ENCODE measurements around the gene USP35.
"Not testable (repeated sequence)": the region's sequence is repeated elsewhere in the genome, so short reads cannot be mapped to it uniquely, and the experiment has no call there.

The USP35 gene

DNA sequence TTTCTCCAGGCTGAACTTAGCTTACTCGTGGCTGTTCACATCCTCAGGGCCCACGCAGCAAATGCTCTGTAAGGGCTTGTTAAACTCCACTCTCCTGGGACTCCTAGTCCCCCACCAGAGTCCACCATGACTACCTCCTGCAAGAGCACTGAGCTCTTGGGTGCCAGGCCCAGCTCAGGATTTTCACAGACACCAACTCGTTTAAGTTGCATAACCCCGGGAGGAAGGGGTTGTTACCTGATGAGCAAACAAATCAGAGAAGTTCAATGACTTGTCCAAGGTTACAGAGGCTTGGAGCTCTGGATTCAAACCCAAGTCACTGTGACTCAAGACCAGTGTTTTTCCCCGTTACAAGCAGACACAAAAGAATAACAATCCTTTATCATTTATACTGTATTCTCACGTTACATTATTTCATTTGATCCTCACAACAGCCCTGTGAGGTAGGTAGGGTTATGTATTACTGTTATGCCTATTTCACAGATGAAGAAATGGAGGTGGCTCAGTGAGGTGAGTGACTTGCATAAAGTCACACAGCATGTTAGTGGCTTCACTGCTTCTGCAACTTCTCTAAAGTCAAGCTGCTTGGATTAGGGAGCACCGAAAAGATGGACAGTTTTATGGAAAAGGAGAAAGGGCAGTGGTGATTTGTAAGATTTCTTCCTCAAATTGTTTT lies 17.7 kb upstream of the USP35 start:
- peak; percentile 44 for DNase-seq (ENCODE audit: low read depth)

DNA sequence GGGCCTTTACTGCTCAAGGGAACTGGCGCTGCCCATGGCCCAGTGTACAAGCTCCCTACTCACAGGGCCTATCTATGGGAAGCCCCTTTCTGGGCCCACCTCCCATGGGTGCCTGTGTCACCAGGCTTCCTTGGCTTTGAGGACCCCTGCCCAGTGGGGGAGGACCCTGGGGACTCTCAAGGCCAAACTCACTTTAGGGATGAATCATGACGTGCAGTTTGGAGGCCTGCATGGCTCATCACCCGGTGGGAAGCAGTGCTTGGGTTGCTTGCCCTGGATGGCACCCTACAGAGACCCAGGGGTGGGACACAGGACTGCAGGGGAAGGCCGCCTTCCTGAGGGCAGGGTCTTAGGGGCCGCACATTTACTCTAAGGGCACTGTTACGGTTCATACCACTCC lies 16.8 kb upstream of the USP35 start:
- DNase-seq (ENCODE audit: low read depth) = no peak

DNA sequence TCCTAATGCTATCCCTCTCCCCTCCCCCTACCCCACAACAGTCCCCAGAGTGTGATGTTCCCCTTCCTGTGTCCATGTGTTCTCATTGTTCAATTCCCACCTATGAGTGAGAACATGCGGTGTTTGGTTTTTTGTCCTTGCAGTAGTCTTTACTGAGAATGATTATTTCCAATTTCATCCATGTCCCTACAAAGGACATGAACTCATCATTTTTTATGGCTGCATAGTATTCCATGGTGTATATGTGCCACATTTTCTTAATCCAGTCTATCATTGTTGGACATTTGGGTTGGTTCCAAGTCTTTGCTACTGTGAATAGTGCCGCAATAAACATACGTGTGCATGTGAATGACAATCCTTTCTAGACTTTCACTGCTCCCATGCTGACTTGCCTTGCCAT lies 12.9 kb upstream of the USP35 start:
- DNase-seq (ENCODE audit: low read depth) = not testable (repeated sequence)

DNA sequence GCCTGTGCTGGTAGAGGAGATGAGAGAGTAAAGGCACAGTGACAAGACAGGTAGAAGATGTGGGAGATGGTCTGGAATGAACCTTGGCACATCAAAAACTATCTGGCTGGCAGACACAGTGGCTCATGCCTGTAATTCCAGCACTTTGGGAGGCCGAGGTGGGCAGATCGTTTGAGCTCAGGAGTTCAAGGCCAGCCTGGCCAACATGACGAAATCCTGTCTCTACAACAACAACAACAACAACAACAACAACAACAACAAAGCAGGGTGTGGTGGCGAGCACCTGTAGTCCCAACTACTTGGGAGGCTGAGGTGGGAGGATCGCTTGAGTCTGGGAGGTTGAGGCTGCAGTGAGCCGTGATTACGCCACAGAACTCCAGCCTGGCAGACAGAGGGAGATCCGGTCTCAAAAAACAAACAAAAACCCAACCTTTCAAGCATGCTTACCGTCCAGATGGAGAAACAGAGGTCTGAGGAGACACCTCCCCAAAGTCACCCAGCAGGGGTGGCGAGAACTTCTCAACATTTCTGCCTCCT lies 12.0 kb upstream of the USP35 start:
- no peak for DNase-seq (ENCODE audit: low read depth)

DNA sequence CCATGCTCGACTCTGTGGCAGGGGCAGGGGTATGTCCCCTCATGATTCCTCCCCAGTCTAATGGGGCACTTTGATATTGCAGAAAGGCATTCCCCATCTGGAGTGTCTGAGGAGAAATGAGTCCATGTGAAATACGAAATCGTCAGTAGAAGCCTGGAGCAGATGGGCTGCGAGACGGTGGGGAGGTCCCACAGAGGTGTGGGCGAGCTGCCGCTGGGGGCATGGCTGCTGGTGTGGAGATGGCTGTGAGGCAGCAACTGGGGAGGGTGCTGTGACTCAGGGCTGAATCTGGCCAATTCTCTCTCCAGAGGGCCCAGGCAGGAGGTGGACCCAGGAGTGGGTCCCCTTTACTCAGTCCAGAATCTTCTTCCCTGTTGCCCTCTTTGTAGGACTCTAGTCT lies 11.5 kb upstream of the USP35 start:
- no peak for DNase-seq (ENCODE audit: low read depth)

DNA sequence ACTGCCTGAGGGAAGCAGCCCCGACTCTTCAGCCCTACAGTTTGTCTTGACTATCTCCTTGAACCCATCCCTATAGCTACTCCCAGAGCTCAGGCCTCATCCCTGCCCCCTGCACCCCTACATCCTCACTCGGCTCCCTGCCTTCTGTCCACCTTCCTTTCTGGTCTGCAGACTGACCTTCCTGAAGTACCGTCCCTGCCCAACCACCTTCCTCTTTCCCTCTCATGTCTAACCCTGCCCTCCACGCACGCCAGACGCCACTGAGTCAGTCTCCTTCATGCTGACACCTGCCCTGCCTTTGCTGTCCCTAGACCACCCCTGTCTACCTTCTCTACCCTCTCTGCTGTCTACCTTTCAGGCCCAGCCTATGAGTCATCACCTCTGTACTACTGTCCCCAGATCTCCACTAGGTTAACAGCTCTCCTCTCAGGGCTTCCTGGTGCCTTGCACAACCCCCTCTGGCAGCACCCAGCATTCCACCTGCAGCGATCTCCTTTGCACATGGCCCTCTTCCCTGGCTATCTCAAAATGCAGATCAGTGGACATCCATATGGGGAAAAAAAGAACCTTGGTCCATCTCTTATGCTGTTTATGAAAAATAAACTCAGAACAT lies 9.2 kb upstream of the USP35 start:
- DNase-seq (ENCODE audit: low read depth) = peak; percentile 23

DNA sequence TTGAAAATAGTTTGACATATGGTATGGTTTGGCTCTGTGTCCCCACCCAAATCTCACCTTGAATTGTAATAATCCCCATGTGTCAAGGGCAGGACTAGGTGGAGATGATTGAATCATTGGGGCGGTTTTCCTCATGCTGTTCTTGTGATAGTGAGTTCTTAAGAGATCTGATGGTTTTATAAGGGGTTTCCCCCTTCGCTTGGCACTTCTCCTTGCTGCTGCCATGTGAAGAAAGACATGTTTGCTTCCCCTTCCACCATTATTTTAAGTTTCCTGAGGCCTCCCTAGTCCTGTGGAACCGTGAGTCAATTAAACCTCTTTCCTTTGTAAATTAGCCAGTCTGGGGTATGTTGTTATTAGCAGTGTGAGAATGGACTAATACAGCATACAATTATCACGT lies 8.0 kb upstream of the USP35 start:
- DNase-seq (ENCODE audit: low read depth) = no peak

DNA sequence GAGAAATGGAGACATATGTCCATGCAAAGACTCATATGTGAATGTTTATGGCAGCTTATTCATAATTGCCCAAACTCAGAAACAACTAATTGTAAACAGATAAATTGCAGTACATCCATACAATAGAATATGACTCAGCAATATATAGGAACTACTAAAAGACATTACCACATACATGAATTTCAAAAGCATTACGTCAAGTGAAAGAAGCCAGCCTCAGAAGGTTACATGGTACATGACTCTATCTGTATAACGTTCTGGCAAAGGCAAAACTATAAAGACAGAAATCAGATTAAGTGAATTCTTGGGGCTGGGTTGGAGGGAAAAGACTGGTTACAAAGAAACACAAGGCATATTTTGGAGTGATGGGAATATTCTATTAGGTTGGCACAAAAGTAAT lies 7.5 kb upstream of the USP35 start:
- peak; percentile 79 for DNase-seq (ENCODE audit: low read depth)

DNA sequence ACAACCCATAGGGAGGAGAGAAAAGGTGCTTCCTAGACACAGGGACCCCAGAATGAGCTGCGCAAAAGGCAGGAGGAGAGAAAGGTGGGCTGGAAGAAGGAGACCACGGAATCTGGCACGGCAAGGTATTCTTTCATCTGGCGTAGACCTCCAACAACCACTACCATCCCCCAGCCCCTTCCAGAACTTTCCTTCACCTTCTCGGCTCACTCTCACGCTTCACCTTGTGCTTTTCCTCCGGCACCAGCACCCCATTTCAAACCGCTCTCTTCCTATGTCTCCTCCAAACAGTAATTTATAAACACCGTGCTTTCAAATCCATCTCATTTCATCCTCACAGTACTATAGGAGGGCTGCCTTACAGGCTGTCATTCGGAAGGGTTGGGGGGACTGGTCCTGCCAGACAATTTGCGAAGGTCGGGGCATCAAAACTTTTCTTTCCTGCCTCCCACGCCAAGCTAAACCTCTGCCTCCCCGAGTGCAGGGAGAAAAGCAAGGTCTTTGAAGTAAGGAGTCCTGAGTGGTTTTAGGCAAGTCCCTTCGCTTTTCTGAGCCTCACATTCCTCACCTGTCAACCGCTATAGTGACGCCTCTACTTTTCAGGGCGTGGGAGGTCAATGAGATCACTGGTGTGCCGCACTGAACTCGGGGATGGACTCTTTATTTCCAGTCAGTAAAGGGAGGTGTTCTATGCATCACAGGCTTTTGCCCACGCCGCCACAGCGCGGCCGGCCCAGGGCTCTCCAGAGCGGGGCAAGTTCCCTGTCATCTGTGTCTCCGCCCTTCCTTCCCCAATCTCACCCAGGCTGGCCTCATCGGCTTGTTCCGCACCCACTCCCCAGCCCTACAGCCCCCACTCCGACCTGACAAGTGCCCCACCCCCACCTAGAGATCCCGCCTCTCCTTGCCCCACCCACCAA lies 1.1 kb upstream of the USP35 start:
- DNase-seq (ENCODE audit: low read depth) = peak; percentile 49

DNA sequence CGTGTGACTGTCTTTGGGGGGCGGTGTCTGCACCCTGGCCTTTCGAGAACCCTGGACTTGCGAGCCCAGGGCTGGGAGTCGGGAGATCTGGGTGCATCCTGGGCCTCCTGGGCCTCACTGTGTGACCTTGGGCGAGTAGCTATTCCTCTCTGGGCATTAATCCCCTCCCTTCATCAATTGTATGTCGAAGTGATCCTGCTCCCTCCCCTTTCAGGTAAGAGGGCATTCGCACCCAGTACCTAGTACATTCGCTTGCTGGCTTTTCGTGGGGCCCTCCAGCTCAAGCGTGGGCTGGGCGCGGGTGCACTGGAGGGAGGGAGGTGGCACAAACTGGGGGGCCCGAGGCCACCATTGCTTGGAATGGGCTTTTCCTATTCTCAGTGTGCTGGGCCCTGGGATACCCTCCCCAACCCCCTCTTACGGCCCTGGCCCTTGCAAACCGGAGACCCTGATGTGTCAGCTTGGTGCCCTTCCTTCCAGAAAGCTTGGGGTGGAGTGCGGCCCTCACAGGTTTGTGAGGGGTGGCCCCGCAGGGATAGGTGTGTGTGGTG lies 530 bp downstream of the USP35 start:
- DNase-seq (ENCODE audit: low read depth) = no peak

DNA sequence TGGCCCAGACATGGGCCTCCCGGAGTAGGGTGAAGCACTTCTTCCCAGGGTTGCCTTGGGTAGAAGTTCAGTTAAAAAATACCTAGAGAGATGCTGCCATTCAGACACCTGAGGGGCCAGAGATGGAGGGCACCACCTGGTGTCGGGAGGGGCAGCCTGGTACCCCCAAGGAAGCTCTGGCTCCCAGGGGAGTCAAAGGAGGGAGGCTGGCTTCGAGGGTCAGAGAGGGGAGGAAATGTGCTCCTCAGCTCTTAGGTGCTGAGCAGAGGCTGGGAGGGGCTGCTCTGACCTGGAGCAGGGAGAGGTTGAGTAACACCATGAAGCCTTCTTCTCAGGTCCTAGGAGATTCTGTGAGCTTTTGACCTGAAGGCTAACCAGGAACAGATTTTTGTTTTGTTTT lies 1.1 kb downstream of the USP35 start:
- no peak for DNase-seq (ENCODE audit: low read depth)

DNA sequence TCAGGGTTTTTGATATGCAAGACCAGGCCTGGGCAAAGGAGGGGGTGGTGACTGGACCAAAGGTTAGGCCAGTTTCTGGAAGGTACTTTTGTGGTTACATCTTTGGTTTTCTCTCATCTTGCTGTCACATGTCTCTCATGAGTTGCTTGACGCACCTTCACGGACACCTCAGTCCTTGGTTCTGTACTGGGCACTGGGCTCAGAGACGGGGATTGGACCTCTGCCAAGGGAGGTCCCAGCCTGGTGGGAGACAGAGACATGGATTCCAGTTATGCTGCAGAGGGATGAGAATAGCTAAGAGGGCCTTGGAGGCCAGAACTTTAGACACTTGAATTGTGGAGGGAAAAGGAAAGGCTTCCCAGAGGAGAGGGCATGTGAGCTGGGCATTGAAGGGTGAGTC lies 1.7 kb downstream of the USP35 start:
- DNase-seq (ENCODE audit: low read depth) = no peak

DNA sequence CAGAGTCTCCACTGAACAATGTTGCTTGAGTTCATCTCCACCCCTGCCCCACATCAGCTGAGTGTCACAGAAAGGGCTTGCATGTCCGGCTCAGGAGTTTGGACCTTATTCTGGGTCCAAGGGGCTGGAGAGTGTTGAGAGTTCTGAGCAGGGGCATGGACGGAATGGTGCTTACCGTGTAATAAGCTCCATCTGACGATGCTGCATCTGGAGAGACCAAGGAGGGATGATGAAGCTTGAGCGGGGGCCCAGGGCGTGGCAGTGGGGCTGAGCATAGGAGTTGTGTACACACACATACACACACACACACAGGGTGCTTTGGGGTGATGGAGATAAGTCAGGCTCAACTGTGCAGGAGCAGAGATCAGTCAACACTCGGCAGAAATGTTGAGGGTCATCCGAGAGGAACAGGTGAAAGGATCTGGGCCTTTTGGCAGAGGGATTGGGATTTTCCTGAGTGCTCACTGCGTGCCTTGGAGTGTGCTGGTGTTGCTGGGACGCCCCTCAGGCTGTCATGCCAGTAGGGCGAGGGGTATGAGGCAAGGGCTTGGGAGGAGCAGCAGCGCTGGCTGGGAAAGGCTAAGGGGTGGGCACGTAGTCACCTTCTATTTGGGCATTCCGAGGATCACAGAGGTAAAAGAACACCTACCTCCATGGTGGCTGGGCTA lies 2.3 kb downstream of the USP35 start:
- no peak for DNase-seq (ENCODE audit: low read depth)

DNA sequence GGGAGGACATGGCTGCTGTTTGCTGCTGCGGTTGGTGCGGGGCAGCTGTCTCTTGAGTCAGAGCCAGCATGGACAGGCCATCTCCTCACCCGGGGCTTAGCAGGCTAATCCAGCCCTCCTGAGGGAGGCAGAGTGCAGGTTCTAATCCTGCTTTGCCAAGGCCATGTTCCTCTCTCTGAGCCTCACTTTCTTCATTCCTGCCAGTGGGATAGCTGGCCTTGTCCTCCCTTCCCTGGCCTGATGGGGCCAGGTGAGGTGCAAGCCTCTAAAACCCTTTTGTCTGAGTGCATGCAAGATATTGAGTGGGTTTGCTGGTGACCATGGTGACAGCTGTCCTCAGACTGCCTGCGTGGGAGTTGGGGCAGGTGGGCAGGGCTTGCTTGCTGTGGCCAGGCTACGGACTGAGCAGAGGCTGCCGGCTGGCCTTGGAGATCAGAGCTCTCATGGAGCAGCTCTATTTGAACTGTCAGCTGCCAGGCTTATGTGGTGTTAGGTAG lies 3.6 kb downstream of the USP35 start:
- DNase-seq (ENCODE audit: low read depth) = no peak

DNA sequence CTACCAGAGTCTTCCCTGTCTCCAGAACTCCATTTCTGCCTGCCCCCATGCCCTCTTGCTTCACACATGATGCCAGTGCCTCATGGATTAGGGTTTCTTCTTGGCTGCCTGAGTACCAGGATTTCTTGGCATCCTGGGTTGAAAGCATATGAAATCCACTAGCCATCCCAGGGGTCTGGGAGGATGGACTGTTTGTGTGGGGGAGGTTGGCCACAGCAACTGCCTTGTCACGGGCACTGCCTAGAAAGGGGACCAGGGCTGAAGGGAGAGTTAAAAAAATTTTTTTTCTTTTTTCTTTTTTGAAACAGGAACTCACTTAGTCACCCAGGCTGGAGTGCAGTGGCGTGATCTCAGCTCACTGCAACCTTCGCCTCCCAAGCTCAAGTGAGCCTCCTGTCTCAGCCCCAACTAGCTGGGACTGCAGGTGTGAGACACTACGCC lies 4.2 kb downstream of the USP35 start:
- no peak for DNase-seq (ENCODE audit: low read depth)

DNA sequence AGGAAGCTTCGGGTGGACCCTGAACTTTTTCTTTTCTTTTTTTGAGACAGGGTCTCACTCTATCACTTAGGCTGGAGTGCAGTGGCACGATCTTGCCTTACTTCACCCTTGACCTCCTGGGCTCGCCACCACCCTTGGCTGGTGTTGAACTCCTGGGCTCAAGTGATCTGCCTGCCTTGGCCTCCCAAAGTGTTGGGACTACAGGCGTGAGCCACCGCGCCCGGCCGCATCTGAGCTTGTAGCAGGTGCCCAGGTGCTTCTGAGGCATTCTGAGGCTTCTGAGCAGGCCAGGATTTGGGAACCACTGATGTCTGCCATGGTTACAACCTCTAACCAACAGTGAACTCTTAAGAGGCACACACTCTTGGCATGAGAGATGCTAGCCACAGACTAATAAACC lies 5.1 kb downstream of the USP35 start:
- no peak for DNase-seq (ENCODE audit: low read depth)

DNA sequence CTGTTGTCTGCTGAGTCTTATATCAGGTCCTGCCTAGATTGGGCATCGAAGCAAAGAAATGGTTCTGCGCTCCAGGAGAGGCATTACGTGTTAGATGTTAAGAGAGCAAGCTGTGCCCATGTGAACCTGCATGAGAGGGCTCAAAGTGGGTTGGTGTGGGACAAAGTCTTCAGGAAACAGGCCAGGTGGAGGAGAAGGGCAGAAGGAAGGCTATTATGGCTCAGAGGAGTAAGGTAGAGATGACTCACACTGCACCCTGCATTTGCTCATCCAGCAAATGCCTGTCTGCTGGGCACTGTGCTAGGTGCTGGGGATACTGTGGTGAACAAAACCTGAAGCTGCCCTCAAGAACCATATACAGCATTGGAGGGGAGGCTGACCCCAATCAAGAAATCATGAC lies 5.8 kb downstream of the USP35 start:
- DNase-seq (ENCODE audit: low read depth) = no peak

DNA sequence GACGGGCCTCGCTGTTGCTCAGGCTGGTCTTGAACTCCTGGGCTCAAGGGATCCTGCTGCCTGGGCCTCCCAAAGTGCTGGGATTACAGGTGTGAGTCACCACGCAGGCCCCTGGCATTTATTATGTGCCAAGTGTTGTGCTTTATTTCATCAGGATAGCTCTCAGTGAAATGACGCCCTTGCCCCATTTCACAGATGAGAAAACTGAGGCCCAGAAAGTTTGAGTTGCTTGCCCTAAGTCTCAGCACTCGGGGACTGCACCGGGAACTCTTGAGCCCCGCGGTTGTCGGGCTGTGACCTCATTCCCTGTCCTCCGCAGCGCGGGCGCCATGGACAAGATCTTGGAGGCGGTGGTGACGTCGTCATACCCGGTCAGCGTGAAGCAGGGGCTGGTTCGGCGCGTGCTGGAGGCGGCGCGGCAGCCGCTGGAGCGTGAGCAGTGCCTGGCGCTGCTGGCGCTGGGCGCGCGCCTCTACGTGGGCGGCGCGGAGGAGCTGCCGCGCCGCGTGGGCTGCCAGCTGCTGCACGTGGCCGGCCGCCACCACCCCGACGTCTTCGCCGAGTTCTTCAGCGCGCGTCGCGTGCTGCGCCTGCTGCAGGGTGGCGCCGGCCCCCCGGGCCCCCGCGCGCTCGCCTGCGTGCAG lies 7.3 kb downstream of the USP35 start:
- DNase-seq (ENCODE audit: low read depth) = peak; percentile 53

DNA sequence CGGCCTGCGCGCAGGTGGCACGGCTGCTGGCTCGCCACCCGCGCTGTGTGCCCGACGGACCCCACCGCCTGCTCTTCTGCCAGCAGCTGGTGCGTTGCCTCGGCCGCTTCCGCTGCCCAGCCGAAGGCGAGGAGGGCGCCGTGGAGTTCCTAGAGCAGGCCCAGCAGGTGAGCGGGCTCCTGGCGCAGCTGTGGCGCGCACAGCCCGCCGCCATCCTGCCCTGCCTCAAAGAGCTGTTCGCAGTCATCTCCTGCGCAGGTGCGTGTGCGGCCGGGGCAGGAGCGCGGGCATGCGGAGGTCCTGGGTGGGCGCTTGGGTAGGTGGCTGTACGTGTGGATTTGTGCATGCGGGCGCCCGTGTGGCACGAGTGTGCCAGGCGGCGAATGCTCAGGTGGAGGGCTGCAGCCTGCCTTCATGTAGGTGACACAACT lies 8.0 kb downstream of the USP35 start:
- no peak for DNase-seq (ENCODE audit: low read depth)

DNA sequence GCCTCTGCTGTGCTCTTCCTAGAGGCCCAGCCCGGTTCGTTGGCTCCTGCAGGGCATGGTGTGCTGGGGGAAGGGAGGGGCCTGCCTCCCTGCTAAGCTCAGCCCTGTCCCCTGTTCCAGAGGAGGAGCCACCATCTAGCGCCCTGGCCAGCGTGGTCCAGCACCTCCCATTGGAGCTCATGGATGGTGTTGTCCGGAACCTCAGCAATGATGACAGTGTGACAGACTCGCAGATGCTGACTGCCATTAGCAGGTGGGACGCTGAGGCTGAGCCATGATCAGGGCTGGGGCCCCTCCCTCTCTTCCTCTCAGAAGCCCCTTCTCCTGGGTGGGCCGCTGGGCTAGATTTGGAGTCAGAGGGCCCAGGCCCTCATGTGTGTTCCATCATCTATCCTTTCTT lies 9.1 kb downstream of the USP35 start:
- DNase-seq (ENCODE audit: low read depth) = no peak

DNA sequence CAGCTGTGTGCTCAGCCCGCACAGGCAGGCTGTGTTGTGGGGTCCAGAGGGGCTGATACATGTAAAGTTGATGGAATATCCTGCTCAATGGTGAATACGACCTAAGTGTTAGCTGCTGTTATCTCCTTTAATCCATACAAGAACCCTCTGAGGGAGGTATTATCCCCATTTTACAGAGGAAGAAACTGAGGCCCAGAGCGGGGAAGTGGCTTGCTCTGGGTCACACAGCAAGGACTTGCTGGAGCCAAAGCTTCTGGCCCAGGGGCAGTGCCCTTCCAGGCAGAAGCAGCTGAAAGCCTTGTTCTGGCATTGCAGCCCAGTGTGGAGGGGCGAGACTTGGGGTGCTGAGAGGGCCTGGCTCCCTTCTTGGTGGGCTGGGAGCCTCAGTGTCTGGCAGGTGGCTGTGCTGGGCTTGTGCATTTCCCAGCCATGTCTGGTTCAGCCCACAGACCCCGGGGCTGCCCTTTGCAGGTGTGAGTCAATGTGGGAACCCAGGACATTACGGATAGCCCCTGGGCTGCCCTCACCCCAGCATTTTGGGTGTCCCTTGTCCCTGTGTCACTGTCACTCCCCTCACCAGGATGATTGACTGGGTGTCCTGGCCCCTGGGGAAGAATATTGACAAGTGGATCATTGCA lies 10.4 kb downstream of the USP35 start:
- no peak for DNase-seq (ENCODE audit: low read depth)

Data from iris pigment epithelial cell (primary cell).